ENCODE measurements around the gene EGR2. TPM values are rescaled to one million over a fixed set of nuclear protein-coding genes. Genes with fewer than 3 reads are reported as not detected.

Gene EGR2
- 0.06 TPM in 1 of 2 replicates, not detected in the other for total RNA-seq

GRCh38 chr10:62816331-62817120 lies at the start of gene EGR2:
TSS of gene EGR2 (minus strand) at chr10:62816366. CDS start at chr10:62816029, 337 bp downstream.
- DNase-seq (ENCODE audit: extremely low read depth, low read depth, low spot score): peak; percentile 75

GRCh38 chr10:62862447-62862846 lies 46.3 kb upstream of the EGR2 start:
- DNase-seq (ENCODE audit: extremely low read depth, low read depth, low spot score): no peak

- DNase-seq (ENCODE audit: extremely low read depth, low read depth, low spot score): no peak
These were observed 45.3 kb upstream of the EGR2 start for GRCh38 chr10:62861507-62861906.

- DNase-seq (ENCODE audit: extremely low read depth, low read depth, low spot score): no peak
These were observed 44.8 kb upstream of the EGR2 start for GRCh38 chr10:62860946-62861345.

- no peak for DNase-seq (ENCODE audit: extremely low read depth, low read depth, low spot score)
These were observed 42.2 kb upstream of the EGR2 start for GRCh38 chr10:62858364-62858763.

- DNase-seq (ENCODE audit: extremely low read depth, low read depth, low spot score): no peak
These were observed 39.9 kb upstream of the EGR2 start for GRCh38 chr10:62856021-62856420.

- DNase-seq (ENCODE audit: extremely low read depth, low read depth, low spot score): no peak
These were observed 37.5 kb upstream of the EGR2 start for GRCh38 chr10:62853710-62854109.

GRCh38 chr10:62852961-62853702 lies 37.0 kb upstream of the EGR2 start:
- DNase-seq (ENCODE audit: extremely low read depth, low read depth, low spot score): no peak

- DNase-seq (ENCODE audit: extremely low read depth, low read depth, low spot score): no peak
These were observed 35.3 kb upstream of the EGR2 start for GRCh38 chr10:62851442-62851841.

- no peak for DNase-seq (ENCODE audit: extremely low read depth, low read depth, low spot score)
These were observed 34.5 kb upstream of the EGR2 start for GRCh38 chr10:62850646-62851045.

GRCh38 chr10:62847433-62847832 lies 31.3 kb upstream of the EGR2 start:
- no peak for DNase-seq (ENCODE audit: extremely low read depth, low read depth, low spot score)

- DNase-seq (ENCODE audit: extremely low read depth, low read depth, low spot score): no peak
These were observed 28.3 kb upstream of the EGR2 start for GRCh38 chr10:62844280-62845011.

- no peak for DNase-seq (ENCODE audit: extremely low read depth, low read depth, low spot score)
These were observed 27.4 kb upstream of the EGR2 start for GRCh38 chr10:62843600-62843999.

GRCh38 chr10:62842983-62843382 lies 26.8 kb upstream of the EGR2 start:
- DNase-seq (ENCODE audit: extremely low read depth, low read depth, low spot score): no peak

GRCh38 chr10:62839590-62839989 lies 23.4 kb upstream of the EGR2 start:
- DNase-seq (ENCODE audit: extremely low read depth, low read depth, low spot score): no peak

GRCh38 chr10:62831346-62831745 lies 15.2 kb upstream of the EGR2 start:
- DNase-seq (ENCODE audit: extremely low read depth, low read depth, low spot score): no peak

- DNase-seq (ENCODE audit: extremely low read depth, low read depth, low spot score): no peak
These were observed 14.5 kb upstream of the EGR2 start for GRCh38 chr10:62830679-62831078.

GRCh38 chr10:62829622-62830021 lies 13.5 kb upstream of the EGR2 start:
- no peak for DNase-seq (ENCODE audit: extremely low read depth, low read depth, low spot score)

- DNase-seq (ENCODE audit: extremely low read depth, low read depth, low spot score): no peak
These were observed 10.1 kb upstream of the EGR2 start for GRCh38 chr10:62826273-62826672.

- no peak for DNase-seq (ENCODE audit: extremely low read depth, low read depth, low spot score)
These were observed 4.4 kb upstream of the EGR2 start for GRCh38 chr10:62820586-62820985.

- DNase-seq (ENCODE audit: extremely low read depth, low read depth, low spot score): no peak
These were observed 3.2 kb upstream of the EGR2 start for GRCh38 chr10:62819141-62819920.

Measured in glomerular endothelial cell (primary cell).